Measurements from ENCODE around the gene AHCTF1. TPM values are rescaled to one million over a fixed set of nuclear protein-coding genes. Genes with fewer than 3 reads are reported as not detected.

The AHCTF1 gene
- total and polyA plus RNA-seq, 9 of the 15 experiments (the other 6 are each of a cell fraction or from before 2014, with no cell fraction given) = 9.4 to 102 (median 47.6) TPM

DNA sequence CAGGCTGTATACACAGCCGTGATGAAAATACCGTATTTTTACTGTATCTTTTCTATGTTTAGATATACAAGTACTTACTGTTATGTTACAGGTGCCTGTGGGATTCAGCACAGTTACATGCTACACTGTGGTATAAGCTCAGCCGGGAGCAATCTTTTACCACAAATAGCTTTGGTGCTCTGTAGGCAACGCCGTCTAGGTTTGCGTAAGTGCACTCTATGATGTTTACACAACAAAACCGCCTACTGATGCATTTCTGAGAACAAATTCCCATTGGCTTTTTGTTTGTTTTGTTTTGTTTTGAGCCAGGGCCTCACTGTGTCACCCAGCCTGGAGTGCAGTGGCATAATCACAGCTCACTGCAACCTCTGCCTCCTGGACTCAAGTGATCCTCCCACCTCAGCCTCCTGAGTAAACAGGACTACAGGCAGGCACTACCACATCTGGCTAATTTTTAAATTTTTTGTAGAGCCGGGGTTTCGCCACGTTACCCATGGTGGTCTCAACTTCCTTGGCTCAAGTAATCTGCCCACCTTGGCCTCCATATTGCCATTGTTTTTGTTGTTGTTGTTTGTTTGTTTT is 126.5 kb downstream of the AHCTF1 start:
- intact Hi-C loops (cut with micrococcal nuclease) = no loop called here
- POLR2A ChIA-PET = interaction anchor here (0.9 to 2.0 kb wide), 2 partner anchors 9 to 15 kb away, joined by 4 read pairs; no protein-coding TSS in a partner anchor
- Histone ChIP-seq H3K27ac (ENCODE audit: extremely low read depth, low read depth, low read length) (no peak overlapping the region), H3K4me3 (no peak overlapping the region), H3K4me1 (replicated peaks in 1 of 2; ENCODE audit: control insufficient read depth in 2 of 2, insufficient read depth in 2 of 2, low read length in 2 of 2) (no peaks in the 10 kb centered on the region), H3K9me3 (replicated peaks; ENCODE audit: control insufficient read depth, insufficient read depth, low read depth, low read length) (no peaks in the 10 kb centered on the region), H2AFZ (ENCODE audit: low read depth, low read length) (no peak overlapping the region), H3K9ac (ENCODE audit: insufficient read depth in 1 of 2, low read depth in 2 of 2, low read length in 2 of 2) (no peak overlapping the region), H3K79me2 (ENCODE audit: control insufficient read depth, insufficient read depth, low read length) (no peaks in the 10 kb centered on the region), H3K36me3 (ENCODE audit: control insufficient read depth, insufficient read depth, low read length) (no peaks in the 10 kb centered on the region), H4K20me1 (replicated peaks; ENCODE audit: control insufficient read depth, insufficient read depth, low read length) (no peaks in the 10 kb centered on the region), H3K9me1 (ENCODE audit: control insufficient read depth, insufficient read depth, low read length) (no peaks in the 10 kb centered on the region), H3K4me2 (ENCODE audit: insufficient read depth, low read length) (no peak overlapping the region), H3K27me3 (ENCODE audit: control insufficient read depth in 2 of 2, insufficient read depth in 2 of 2, low read length in 2 of 2) (peaks cover 51 to 59% of the 10 kb centered on the region in 2 experiments)
- in situ Hi-C loops (cut with MboI) = no loop called here
- no peak for FAIRE-seq
- DNase-seq (ENCODE audit: extremely low read depth in 1 of 4, low spot score in 3 of 4) = no peak
- CTCF ChIA-PET (ENCODE audit: low intra/inter-chr PET ratio) = no interaction called here
- no TSS peak for BruUV-seq (replicated peaks)
- 3% methylated on average over 10 of the region's 10 CpGs for WGBS (ENCODE audit: insufficient coverage, low coverage, missing lambda C conversion rate)
- no peak for ATAC-seq
- TF ChIP-seq EP300 (IDR thresholded peaks at IDR 0.05; ENCODE audit: low read length) (no peak), KAT7 (CRISPR knock-in tag; IDR thresholded peaks at IDR 0.05; ENCODE audit: borderline replicate concordance) (no peak), RBM15 (IDR thresholded peaks at IDR 0.05; ENCODE audit: insufficient read depth, low read length) (no peak), FOXJ3 (CRISPR knock-in tag; IDR thresholded peaks at IDR 0.05) (no peak), SIN3A (IDR thresholded peaks at IDR 0.05; ENCODE audit: borderline replicate concordance in 2 of 2, control insufficient read depth in 1 of 2, low read depth in 2 of 2, low read length in 2 of 2) (no peak), MCM5 (IDR thresholded peaks at IDR 0.05; ENCODE audit: low read depth) (no peak), TEAD4 (IDR thresholded peaks at IDR 0.05; ENCODE audit: low read length) (no peak), TEAD4 (CRISPR knock-in tag; IDR thresholded peaks at IDR 0.05; ENCODE audit: borderline replicate concordance) (no peak), PHB2 (IDR thresholded peaks at IDR 0.05; ENCODE audit: low read depth) (no peak), ZNF140 (CRISPR knock-in tag; IDR thresholded peaks at IDR 0.05) (no peak)
- TF ChIP-seq, protein P1, sequence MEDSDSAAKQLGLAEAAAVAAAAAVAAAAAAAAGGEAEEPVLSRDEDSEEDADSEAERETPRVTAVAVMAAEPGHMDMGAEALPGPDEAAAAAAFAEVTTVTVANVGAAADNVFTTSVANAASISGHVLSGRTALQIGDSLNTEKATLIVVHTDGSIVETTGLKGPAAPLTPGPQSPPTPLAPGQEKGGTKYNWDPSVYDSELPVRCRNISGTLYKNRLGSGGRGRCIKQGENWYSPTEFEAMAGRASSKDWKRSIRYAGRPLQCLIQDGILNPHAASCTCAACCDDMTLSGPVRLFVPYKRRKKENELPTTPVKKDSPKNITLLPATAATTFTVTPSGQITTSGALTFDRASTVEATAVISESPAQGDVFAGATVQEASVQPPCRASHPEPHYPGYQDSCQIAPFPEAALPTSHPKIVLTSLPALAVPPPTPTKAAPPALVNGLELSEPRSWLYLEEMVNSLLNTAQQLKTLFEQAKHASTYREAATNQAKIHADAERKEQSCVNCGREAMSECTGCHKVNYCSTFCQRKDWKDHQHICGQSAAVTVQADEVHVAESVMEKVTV (CRISPR knock-in tag; IDR thresholded peaks at IDR 0.05) = no peak
- TF ChIP-seq, protein P2, sequence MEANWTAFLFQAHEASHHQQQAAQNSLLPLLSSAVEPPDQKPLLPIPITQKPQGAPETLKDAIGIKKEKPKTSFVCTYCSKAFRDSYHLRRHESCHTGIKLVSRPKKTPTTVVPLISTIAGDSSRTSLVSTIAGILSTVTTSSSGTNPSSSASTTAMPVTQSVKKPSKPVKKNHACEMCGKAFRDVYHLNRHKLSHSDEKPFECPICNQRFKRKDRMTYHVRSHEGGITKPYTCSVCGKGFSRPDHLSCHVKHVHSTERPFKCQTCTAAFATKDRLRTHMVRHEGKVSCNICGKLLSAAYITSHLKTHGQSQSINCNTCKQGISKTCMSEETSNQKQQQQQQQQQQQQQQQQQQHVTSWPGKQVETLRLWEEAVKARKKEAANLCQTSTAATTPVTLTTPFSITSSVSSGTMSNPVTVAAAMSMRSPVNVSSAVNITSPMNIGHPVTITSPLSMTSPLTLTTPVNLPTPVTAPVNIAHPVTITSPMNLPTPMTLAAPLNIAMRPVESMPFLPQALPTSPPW (CRISPR knock-in tag; IDR thresholded peaks at IDR 0.05) = no peak
- TF ChIP-seq, protein P3, sequence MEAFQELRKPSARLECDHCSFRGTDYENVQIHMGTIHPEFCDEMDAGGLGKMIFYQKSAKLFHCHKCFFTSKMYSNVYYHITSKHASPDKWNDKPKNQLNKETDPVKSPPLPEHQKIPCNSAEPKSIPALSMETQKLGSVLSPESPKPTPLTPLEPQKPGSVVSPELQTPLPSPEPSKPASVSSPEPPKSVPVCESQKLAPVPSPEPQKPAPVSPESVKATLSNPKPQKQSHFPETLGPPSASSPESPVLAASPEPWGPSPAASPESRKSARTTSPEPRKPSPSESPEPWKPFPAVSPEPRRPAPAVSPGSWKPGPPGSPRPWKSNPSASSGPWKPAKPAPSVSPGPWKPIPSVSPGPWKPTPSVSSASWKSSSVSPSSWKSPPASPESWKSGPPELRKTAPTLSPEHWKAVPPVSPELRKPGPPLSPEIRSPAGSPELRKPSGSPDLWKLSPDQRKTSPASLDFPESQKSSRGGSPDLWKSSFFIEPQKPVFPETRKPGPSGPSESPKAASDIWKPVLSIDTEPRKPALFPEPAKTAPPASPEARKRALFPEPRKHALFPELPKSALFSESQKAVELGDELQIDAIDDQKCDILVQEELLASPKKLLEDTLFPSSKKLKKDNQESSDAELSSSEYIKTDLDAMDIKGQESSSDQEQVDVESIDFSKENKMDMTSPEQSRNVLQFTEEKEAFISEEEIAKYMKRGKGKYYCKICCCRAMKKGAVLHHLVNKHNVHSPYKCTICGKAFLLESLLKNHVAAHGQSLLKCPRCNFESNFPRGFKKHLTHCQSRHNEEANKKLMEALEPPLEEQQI (IDR thresholded peaks at IDR 0.05) = no peak
- TF ChIP-seq, protein P4, sequence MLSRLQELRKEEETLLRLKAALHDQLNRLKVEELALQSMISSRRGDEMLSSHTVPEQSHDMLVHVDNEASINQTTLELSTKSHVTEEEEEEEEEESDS (CRISPR knock-in tag; IDR thresholded peaks at IDR 0.05) = no peak
- TF ChIP-seq, protein P5, sequence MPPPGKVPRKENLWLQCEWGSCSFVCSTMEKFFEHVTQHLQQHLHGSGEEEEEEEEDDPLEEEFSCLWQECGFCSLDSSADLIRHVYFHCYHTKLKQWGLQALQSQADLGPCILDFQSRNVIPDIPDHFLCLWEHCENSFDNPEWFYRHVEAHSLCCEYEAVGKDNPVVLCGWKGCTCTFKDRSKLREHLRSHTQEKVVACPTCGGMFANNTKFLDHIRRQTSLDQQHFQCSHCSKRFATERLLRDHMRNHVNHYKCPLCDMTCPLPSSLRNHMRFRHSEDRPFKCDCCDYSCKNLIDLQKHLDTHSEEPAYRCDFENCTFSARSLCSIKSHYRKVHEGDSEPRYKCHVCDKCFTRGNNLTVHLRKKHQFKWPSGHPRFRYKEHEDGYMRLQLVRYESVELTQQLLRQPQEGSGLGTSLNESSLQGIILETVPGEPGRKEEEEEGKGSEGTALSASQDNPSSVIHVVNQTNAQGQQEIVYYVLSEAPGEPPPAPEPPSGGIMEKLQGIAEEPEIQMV (tag; conservative IDR thresholded peaks at IDR 0.05; ENCODE audit: low read depth) = no peak

All from K562 (cell line).